COLO668 (cell line): ENCODE measurements around the gene MREG.
"Not testable (repeated sequence)": the region's sequence is repeated elsewhere in the genome, so short reads cannot be mapped to it uniquely, and the experiment has no call there.

ENCODE experiments used
- DNase-seq: peaks from one replicate; lab custom pipeline; 2025; ENCODE audit not compliant: unreplicated experiment; lab: John Stamatoyannopoulos, UW

Gene MREG

GRCh38 chr2:216021768-216022565 lies 8.6 kb upstream of the MREG start:
- DNase-seq = no peak

- no peak for DNase-seq
These were observed 5.4 kb upstream of the MREG start for GRCh38 chr2:216018709-216019108.

GRCh38 chr2:216017365-216017764 lies 4.0 kb upstream of the MREG start:
- DNase-seq = peak; percentile 7

GRCh38 chr2:216016581-216016980 lies 3.2 kb upstream of the MREG start:
- no peak for DNase-seq

GRCh38 chr2:216015722-216016464 lies 2.5 kb upstream of the MREG start:
- DNase-seq = peak; percentile 82

GRCh38 chr2:216014986-216015385 lies 1.6 kb upstream of the MREG start:
- DNase-seq = no peak

GRCh38 chr2:216014006-216014405 lies 655 bp upstream of the MREG start:
- no peak for DNase-seq

- DNase-seq = no peak
These were observed 596 bp downstream of the MREG start for GRCh38 chr2:216012830-216013079.

GRCh38 chr2:216012133-216012829 lies 1.1 kb downstream of the MREG start:
- peak; percentile 6 for DNase-seq

GRCh38 chr2:216009215-216009614 lies 4.1 kb downstream of the MREG start:
- not testable (repeated sequence) for DNase-seq

GRCh38 chr2:216008387-216008786 lies 5.0 kb downstream of the MREG start:
- no peak for DNase-seq

- no peak for DNase-seq
These were observed 7.1 kb downstream of the MREG start for GRCh38 chr2:216006164-216006663.

GRCh38 chr2:216004697-216005283 lies 8.6 kb downstream of the MREG start:
- DNase-seq = no peak

- no peak for DNase-seq
These were observed 9.3 kb downstream of the MREG start for GRCh38 chr2:216003876-216004696.

- no peak for DNase-seq
These were observed 10.7 kb downstream of the MREG start for GRCh38 chr2:216002693-216003092.

- no peak for DNase-seq
These were observed 11.2 kb downstream of the MREG start for GRCh38 chr2:216002101-216002678.

GRCh38 chr2:216001216-216002100 lies 11.9 kb downstream of the MREG start:
- no peak for DNase-seq

GRCh38 chr2:215998636-215999035 lies 14.7 kb downstream of the MREG start:
- DNase-seq = no peak

GRCh38 chr2:215997219-215997618 lies 16.1 kb downstream of the MREG start:
- no peak for DNase-seq
